Measurements from ENCODE around the gene SULT4A1. TPM values are rescaled to one million over a fixed set of nuclear protein-coding genes. Genes with fewer than 3 reads are reported as not detected.
A peak's percentile ranks its signal among the peaks of the same experiment; 100 is the strongest.
"Not testable (repeated sequence)": the region's sequence is repeated elsewhere in the genome, so short reads cannot be mapped to it uniquely, and the experiment has no call there.

The SULT4A1 gene
- total RNA-seq, 1 donor from 2014 or later = 0.92 TPM

DNA sequence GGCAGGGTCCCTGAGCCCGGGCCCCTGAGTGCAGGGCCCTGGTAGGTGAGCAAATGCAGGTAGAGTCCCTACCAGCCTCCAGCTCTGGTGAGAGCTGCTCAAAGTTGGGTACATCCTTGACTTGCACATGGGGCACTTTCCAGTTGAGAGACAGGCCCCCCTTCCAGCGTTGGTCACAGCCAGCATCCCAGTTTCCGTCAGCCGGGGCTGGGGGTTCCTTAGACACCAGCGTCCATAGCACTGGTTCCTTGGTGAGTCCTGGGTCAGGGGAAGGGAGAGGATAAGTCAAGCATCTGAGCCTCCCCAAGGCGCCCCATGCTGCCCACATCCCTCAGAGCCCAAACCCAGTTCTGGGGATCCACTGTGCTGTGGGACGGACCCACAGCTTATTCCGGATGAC, 23.9 kb upstream of the SULT4A1 start:
- no peak for DNase-seq

DNA sequence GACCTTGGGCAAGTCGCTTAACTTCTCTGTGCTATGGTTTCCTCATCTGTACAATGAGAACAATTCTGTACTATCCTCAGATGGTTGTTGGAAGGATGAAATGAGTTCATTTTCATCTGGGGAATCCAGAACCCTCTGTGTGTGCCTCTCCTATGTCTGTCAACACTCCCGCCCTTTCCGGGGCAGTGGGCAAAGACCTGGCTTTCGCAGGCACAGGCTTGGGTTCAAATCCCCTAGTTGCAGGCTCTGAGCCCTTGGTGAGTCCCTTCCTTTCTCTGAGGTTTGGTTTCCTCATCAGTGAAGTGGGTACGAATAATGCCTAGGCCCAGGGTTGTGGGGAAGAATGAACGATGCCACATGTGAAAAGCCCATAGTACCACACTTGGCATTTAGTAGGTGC, 23.5 kb upstream of the SULT4A1 start:
- no peak for DNase-seq

DNA sequence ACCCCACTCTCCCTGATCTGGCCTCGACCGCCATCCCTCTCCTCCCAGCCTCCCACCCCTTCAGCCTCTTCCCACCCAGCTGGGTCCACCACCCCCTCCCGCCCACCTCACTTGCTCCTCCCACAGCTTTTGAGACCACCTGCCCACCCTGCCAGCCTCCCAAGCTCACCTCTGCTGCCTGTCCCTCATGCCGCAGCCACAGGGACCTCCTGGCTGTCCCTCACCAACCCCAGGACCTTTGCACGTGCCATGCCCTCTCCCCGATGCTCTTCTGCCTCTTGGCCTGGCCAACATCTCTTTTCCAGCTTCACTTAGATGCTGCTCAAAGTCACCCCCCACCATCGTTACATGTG, 23.0 kb upstream of the SULT4A1 start:
- DNase-seq = no peak

DNA sequence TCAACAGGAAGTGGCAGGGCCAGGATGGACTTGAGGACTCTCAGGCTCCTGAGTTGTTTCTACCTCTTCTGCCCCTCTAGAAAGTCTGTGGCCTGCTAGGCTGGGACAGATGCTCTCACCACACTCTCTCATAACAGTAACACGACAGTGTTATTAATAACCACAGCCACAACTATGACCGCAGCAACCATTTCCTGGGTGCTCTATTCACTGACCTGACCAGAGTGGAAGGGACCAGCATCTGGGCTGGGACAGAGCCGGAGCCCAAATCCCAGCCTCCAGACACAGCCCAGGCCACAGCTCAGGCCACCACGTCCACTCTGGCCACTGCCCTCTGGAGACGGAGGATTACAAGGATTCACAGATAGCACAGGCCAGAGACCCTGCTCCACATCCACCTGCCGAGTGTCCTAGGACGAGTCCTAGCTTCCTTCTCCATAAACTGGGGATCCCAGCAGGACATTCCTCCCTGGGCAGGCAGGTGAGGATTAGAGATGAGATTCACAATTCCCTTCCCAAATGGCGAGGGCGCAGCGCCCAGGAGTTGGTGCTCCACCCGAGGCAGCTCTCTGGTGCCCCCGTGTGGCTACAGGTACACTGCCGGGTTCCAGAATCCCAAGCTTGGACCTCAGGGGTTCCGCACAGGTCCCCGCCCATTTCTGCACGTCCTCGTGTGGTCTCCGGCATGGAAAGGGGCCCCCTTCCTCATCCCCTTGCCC, 22.4 kb upstream of the SULT4A1 start:
- DNase-seq = peak; percentile 66

DNA sequence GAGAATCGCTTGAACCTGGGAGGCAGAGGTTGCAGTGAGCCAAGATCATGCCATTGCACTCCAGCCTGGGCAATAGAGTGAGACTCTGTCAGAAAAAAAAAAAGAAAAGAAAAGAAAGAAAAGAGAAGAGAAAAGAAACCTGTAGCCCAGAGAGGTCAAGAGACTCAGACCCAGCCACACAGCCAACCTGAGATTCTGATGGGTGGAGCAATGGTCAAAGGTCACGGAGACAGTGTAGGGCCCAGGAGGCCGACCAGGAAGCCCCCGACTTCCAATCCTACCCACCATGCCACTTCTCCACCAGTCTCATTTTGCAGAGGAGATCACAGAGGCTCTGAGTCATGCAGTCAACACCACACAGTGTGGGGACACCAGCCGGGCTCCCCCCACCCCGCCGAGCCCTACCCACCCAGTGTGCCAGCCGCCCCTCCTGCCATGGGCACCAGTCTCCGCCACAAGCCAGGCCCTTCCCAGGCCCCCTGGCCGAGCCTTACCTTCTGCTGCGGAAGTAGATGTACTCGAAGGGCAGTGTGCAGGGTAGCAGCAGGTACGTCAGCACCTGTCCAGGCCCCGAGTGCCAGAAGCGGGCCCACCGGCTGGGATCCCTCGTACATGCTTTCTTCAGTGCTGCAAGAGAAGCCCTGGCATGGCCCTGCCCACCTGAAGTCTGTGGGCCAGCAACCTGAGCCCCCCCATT, 21.6 kb upstream of the SULT4A1 start:
- no peak for DNase-seq

DNA sequence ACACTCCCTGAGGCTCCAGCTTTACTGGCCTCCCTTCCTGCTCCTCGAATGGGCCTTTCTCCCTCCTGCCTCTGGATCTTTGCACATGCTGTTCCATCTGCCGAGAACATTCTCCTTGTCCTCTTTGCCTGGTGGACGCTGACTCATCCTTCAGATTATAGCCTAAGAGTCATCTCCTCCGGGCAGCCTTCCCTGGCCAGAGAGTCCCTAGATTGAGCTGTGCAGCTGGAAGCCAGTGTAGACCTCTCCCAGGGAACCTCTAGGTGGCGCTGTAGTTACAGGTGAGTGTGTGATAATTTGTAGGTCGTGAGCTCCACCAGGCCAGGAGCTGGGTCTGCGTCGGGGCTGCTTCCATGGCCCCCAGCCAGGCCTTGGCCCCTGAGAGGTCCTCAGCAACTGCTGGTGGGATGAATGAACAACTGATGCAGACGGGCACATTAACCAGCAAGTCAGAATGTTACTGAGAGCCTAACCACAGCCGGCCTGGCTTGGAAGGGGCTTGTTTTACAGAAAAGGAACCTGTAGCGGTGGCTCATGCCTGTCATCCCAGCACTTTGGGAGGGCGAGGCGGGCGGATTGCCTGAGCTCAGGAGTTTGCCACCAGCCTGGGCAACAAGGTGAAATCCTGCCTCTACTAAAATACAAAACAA, 20.8 kb upstream of the SULT4A1 start:
- DNase-seq = peak; percentile 59

DNA sequence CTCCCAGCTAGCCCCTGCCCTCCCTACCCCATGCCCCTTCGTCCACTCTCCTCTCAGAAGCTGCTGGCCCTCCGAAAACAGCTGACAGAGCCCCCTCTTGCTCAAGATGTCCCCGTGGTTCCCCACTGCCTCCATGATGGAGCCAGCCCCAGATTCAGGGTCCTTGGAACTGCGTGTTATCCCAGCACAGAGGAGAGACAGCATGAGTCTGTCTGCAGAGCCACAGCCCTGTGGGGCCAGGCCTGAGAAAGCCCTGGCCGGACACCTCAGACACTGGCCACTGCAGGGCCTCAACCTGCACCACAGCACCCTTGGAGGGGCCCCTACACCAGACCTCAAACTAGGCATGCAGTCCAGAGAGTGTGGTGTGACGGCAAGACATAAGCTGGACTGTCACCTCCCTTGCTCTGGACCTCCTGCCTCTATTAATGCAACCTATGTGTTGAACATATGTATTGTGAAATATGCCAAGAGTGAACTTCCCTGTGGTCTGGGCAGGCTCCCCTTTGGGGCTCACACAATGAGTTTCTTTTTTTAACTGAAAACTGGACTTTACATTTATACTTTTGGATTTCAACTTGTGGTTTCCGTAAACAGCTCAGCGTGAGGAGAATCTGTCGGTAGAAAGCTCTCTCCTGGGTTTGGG, 19.9 kb upstream of the SULT4A1 start:
- no peak for DNase-seq

DNA sequence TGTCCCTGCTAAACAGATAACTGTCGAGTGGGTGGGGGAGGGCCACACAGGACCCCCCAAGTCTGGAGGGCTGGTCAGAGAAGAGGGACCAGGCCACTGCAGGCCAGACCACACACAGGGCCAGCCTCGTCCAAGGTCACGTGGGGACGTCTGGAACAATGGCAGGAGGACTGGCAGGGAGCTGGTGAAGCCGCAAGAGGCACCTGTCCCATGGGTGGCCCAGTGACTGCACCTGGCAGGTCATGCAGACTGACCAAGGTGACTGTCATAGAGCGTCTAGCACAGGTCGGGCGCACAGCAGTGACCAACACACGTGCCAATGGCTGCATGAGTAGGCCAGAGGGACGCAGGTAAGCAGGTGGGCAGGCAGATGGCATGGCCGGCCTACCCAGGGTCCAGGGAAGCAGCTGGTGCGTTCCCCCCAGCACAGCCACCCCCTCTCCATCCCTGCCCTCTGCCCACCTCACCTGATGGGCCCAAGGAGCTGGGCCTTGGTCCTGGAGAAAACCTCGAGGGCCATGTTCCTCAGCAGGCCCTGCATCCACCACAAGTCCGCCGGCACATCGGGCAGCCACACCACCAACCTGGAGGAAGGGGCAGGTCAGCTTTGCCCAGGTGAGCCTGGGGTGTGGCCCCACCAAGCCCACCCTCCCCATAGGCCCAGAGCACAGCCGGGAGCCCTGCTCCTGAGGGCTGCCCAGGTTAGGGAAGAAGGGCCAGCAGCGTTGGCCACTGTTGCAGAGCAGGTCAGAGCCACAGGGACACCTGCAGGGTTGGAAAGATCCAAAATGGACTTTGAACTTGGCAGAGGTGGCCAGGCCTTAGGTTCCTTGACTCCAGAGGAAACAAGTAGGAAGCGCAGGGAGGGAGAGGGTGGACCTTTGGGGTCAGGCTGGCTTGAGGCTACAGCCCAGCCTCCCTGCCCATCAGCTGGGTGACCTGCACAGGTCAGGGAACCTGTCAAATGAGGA, 19.1 kb upstream of the SULT4A1 start:
- DNase-seq = no peak

DNA sequence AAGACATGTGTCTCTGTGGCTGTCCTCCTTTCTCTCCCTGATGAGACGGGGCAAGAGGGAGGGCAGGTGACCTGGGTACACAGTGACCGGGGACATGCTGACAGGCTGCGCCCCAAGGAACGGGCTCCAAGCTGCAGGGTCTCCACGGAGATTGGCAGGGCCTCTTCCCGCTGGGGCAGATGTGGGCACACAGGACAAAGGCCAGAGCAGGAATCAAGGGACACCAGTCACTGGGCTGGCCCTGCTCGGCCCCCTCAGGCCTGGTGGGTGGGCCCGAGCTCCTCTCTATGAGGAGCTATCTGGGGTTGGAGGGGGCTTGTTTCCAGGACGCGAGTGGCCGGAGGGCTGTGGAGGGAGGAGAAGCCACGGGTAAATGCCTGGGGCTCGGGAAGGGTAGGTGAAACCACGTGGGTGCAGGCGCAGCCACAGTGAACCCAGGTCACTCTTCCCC, 18.3 kb upstream of the SULT4A1 start:
- no peak for DNase-seq

DNA sequence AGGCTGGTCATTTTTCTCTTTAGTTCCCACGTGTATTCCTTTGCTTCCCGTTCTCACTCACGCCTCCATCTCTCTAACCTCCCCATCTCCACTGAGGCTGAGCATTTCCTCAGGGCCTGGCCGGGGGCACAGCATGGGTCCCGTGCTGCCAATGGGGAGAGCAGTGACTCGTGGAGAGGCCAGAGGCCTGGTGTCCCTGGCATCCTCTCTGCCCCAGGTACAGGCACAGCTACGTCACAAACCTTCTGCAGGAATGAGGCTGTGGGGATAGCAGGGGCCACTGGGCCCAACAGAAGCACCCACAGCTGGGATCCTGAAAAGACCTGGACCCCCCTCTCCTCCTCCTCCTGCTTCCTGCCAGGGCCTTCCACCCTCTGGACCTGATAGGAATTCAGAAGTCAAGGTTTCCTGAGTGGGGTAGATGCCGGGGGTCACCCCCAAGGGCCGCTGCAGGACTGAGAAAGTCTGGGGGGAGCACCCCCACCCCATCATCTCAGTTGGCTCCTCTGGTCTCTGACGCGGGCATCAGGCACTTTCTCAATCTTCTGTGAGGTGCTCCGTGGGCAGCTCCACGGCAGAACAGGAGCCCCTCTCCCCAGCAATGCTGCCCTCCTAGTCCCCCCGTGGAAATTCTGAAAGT, 17.7 kb upstream of the SULT4A1 start:
- DNase-seq = no peak

DNA sequence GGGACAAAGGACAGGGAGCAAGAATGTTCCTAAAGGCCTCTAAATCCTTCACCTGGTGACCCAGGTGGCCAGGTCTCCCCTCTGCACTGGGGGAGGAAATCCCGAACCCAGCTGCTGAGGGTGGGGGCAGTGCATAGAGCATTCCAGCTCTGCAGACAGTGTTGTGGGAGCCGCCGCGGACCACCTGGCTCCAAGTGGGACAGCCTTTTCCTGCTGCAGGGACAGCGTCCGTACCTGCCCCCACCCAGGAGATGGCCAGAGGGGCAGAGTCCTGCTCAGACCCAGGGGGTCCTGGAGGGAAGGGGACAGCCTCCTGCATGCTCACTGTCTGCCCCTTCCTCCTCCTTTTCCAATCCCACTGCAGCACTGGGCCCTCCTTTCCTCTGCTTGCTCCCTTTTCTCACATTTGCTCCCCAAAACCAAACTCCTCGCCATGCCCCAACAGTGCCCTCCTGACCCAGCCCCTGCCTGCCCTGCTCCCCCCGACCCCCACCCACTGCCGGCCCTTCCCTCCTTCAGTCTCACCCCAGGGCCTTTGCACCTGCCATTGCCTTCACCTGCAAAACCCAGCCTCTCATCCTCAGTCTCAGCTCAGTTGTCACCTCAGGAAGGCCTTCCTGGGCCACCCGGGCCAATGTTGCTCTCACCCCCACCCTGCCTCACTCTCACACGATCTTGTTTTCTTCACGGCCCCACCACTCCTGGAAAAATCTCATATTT, 16.7 kb upstream of the SULT4A1 start:
- DNase-seq = no peak

DNA sequence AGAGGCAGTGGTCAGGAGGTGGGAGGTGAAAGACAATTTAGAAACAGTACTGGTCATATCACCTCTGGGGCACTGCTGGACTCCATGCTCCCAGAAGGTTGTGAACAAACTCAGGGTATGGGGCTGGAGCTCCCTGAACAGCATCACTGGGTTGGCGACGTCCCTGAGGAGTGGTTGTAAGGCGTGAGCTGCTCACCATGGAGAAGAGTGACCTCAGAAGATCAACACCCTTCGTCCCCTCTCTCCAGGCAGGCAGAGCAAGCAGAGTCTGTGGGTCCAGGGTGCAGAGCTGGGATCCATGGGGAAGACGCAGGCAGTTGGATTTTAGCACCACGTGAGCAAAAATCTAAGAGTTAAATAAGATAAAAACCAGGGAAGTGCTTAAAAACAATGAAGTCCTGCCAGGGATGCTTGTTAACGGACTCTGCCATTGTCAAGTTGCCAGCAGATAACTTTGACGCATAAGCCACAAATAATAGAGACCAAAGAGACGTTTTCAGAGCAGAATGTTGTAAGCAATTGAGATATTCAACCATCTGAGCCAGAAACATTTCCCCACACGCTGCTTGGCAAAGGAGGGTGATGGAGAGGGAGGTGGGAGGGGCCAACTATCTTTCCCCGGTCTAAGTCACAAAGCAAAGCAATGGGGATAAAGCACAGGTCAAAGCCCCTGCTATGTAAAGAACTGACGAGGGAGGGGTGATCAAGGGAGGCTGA, 15.9 kb upstream of the SULT4A1 start:
- no peak for DNase-seq

DNA sequence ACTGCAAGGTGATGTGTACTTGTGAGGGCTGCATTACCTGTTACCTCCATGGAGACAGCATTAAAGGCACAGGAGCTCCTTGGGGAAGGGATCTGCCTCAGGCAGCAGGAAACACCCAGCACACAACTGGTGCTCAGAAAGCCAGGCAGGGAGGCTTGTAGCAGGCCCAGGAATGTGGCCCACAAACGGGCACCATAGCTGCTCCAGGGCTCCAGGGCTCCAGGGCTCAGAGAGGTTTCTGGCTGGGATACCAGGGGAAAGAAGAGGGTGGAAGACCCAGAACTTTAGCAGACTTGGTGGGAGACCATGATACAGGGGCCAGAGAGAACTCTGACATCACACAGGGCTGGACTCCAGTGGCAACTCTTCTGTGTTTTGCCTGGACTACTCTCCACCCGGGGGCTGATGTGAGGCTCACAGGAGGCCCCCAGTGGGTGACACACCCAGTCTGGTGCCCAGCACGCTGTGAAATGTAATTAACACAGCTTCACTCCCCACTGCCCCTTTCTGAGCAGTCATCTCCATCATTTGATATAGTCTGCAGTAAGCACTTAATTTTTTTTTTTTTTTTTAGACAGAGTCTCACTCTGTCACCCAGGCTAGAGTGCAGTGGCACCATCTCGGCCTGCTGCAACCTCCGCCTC, 14.7 kb upstream of the SULT4A1 start:
- no peak for DNase-seq

DNA sequence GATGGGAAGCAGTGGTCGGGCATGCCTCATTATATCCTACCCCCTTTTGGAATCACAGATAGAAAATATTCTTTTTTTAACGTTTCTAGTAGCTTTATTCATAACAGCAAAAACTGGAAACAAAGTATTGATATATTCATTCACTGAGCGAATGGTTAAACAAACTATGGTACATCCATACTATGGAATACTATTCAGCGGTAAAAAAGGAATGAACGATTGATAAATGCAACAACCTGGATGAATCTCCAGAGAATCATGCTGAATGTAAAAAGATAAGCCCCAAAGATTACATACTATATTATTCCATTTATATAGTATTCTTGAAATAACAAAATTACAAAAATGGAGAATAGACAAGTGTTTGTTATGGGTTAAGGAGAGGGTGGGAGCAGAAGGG, 7.5 kb upstream of the SULT4A1 start:
- no peak for DNase-seq

DNA sequence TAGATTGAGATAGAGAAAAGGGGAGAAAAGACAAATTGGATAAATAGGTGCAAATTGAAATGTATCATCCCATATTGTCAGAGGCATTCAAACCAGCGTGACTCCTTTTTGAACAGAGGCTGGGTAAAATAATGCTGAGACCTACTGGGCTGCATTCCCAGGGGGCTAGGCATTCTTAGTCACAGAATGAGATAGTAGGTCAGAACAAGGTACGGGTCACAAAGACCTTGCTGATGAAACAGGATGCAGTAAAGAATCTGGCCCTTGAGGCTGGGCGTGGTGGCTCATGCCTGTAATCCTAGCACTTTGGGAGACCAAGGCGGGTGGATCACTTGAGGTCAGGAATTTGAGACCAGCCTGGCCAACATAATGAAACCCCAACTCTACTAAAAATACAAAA, 6.7 kb upstream of the SULT4A1 start:
- not testable (repeated sequence) for DNase-seq

DNA sequence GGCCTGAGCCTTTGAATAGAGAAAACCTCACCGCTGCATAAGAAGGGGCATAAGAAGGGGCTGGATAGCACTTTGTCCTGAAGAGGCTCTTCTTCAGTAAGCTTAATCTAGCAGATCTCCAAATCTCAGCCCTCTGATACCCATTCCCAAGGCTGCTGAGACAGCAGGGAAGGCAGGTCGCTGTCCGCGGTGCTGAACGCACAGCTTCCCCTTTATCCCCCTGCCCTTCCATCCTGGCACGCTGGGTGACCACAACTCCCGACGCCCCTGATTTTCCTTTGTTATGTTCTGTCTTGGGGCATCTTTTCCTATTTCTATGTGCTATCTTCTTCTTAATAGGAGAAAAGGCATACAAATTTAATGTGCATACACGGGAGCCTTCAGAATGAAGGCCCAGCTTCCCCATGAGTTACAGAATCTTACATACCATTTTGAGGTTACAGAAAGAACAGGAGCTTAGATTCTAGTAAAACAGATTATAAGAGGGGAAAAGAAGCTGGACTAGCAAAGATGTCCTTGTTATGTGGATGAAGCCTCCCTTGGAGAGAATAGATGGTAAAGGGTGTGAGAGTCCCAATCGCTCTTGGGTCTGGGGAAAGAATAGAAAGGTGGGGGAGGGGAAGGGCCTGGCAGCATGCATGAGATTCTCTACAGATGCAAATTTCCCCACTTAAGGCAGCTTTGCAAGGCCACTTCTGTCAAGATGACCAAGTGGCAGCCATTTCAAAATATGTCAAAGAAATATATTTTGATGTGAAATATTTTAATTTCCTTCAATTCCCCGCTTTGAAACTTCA, 5.7 kb upstream of the SULT4A1 start:
- peak; percentile 92 for DNase-seq

DNA sequence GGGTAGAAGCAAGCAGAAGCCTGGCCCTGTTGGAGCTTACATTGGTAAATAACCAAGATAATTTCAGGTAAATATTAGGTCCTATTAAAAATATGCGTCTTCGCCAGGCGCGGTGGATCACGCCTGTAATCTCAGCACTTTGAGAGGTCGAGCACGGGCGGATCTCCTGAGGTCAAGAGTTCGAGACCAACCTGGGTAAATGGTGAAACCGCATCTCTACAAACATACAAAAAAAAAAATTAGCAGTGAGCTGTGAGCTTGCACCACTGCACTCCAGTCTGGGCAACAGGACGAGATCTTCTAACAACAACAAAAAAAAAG, 529 bp upstream of the SULT4A1 start:
- no peak for DNase-seq

DNA sequence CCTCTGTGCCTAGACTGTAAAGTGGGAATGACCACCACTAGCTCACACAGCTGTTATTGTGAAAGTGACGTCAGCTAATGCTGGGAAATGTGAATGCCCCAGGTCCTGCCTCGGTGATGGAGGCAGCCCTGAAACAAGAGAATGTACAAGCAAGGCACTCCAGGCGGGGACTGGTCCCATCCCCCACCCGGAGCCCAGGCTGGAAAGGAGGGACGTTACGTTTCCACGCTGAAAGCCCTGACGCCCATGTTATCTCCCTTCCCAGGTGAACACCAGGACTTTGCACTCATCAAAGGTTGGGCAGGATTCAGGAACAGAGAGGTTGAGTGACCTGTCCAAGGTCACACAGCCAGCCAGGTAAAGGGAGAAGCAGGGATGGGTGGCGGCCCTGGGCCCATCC, 784 bp downstream of the SULT4A1 start:
- DNase-seq = peak; percentile 29

DNA sequence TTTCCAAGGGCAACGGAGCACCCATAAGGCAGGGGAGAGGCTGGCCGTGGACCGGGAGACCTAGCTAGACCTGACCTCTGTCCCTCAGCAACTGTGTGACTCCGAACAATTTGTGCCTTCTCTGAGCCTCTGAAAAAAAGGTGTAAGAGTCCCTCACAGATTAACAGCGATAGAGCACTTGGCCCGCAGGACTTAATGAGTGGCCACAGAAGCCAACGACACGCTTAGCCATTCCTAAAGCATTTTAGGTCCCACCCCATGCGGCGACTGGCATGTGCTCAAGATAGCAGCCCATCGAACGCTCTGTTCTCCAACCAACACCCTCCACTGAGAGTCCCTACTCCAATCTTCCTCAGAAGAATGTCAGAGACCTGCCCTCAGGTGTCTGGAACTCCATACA, 1.5 kb downstream of the SULT4A1 start:
- no peak for DNase-seq

Data from tongue (tissue), 2 donors.